ENCODE measurements around the gene PPM1N.
"Not testable (repeated sequence)": the region's sequence is repeated elsewhere in the genome, so short reads cannot be mapped to it uniquely, and the experiment has no call there.

PPM1N gene

GRCh38 chr19:45510352-45510751 lies 12.1 kb downstream of the PPM1N start:
- DNase-seq: not testable (repeated sequence)

GRCh38 chr19:45511074-45511473 lies 12.8 kb downstream of the PPM1N start:
- no peak for DNase-seq

- no peak for DNase-seq
Measured at GRCh38 chr19:45512881-45513483, 14.7 kb downstream of the PPM1N start.

- no peak for DNase-seq
Measured at GRCh38 chr19:45514376-45515051, 16.3 kb downstream of the PPM1N start.

GRCh38 chr19:45515081-45515624 lies 16.9 kb downstream of the PPM1N start:
- no peak for DNase-seq

- DNase-seq: no peak
Measured at GRCh38 chr19:45515807-45516401, 17.7 kb downstream of the PPM1N start.

GRCh38 chr19:45517238-45517637 lies 19.0 kb downstream of the PPM1N start:
- no peak for DNase-seq

- DNase-seq: no peak
Measured at GRCh38 chr19:45517641-45518468, 19.6 kb downstream of the PPM1N start.

GRCh38 chr19:45518469-45518826 lies 20.2 kb downstream of the PPM1N start:
- no peak for DNase-seq

GRCh38 chr19:45522010-45522941 lies 24.0 kb downstream of the PPM1N start:
- DNase-seq: no peak

GRCh38 chr19:45523642-45524256 lies 25.5 kb downstream of the PPM1N start:
- DNase-seq: peak; percentile 84

GRCh38 chr19:45524575-45525129 lies 26.4 kb downstream of the PPM1N start:
- no peak for DNase-seq

- peak; percentile 32 for DNase-seq
Measured at GRCh38 chr19:45526143-45526542, 27.9 kb downstream of the PPM1N start.

- DNase-seq: no peak
Measured at GRCh38 chr19:45526971-45527370, 28.7 kb downstream of the PPM1N start.

GRCh38 chr19:45527731-45528130 lies 29.5 kb downstream of the PPM1N start:
- DNase-seq: no peak

GRCh38 chr19:45528149-45528743 lies 30.0 kb downstream of the PPM1N start:
- no peak for DNase-seq

GRCh38 chr19:45528744-45529419 lies 30.6 kb downstream of the PPM1N start:
- DNase-seq: peak; percentile 40

- DNase-seq: no peak
Measured at GRCh38 chr19:45529420-45529785, 31.2 kb downstream of the PPM1N start.

- DNase-seq: no peak
Measured at GRCh38 chr19:45531349-45531748, 33.1 kb downstream of the PPM1N start.

GRCh38 chr19:45539459-45539858 lies 41.2 kb downstream of the PPM1N start:
- no peak for DNase-seq

All from NCI-H2029 (cell line).